ENCODE data around the gene SSR4.
A peak's percentile ranks its signal among the peaks of the same experiment; 100 is the strongest.
"Not testable (repeated sequence)": the region's sequence is repeated elsewhere in the genome, so short reads cannot be mapped to it uniquely, and the experiment has no call there.

Gene SSR4

DNA sequence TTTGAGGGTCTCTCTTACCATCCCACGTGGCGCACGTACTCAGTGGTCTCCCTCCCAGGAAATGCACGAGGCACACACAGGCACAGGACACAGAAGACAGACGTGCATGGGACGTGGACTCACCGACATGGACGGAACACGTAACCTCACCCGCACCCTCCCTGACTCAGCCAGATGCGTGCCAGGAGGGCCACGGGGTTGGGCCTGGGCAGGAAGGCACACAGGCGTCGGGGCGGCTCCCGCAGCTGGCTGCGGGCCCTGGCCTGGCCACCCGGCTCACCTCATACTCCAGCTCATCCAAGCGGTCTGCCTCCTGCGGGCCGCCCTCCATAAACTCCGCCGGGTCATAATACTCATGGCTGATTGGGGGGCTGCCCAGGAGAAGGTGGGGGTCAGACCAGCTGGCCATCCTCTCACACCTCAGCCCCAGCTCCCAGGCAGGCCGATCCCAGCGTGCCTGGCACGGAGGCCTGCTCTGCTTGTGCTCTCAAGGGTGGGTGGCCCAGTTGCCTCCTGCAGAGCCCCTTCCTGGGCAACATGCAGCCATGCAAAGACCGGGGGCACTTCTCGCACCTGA, 12.6 kb downstream of the SSR4 start:
- no peak for DNase-seq

DNA sequence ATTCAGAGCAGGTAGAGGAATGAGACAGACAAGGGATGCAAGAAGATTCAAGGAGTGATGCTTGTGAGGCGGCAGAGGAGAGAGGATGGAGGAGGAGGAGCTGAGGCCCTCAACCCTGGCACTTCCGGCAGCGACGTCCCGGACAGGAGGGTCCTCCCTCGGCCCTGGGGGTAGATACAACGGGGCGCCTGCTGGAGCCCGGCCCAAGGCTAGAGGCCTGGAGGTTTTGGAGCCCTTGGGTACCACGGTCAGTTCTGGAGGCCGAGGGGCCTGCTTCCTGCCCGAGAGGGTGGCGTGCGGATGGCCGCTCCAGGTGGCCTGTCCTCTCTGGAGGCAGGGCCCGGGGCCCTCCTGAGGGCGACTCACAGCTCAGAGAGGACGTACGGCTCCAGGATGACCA, 13.5 kb downstream of the SSR4 start:
- no peak for DNase-seq

DNA sequence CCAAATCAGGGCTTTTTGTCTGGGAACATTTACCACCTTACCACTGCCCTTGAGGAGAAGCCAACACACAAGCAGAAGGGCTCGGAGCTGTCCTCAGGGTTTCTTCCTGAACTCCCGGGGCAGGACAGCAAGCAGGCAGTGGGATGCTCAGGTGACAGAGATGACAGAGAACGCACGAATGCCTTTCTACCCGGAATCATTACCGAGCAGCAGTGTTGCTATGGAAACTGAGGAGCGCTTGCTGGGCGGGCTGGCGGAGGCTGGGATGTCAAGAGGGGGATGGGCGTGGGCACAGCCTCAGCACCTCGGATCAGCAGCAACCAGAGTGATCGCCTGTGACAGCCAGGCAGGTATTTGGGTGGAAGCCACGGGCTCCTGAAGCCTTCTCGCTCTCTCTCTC, 17.8 kb downstream of the SSR4 start:
- peak in 1 of 2 experiments; percentile 35 for DNase-seq

DNA sequence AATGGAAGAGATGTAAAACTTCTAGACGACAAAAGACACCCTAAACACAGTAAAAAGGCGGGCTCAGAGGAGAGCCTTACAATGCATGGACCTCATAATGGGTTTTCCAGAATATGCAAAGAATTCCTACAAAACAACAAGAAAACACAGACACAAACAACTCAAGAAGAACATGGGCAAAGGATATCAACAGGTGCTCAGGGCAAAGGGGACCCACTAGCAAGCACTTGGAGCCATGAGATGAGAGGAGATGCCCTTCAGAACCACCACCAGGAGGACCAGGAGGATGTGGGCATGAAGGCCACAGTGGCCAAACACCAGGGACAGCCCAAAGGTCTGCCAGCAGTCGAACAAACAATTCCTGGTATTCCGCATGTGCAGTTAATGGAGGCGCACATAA, 18.7 kb downstream of the SSR4 start:
- DNase-seq = no peak

DNA sequence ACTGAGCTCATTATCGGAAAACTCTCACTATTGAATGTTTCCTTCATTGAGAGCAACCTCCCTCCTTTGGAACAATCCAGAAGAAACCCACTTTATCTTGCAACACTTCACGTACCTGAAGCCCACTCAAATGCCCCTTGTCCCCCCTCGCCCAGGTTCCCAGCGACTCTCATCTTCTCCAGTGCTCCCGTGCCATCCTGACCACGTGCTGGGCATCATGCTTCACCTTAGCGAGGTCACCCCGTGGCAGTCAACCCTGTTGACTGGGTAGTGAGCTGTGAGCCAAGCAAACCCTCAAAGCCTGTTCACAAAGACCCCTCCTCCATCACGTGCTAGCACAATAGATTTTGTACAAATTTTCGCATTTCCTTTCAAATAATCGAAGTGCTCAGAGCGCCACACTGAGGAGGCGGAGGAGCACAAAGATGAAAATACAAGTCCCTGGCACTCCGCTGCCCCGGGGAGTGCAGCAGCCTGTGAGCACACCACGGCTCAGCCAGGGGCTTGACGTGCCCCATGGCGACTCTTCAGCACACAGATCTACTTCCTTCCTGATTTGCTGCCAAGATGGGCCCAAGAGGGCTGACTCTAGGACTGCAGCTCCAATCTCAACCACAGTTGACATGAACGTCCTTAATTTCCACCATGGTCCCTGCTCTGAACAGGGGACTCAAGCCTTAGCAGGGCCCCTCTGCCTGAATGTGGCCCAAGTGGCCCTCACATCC, 20.3 kb downstream of the SSR4 start:
- no peak for DNase-seq

DNA sequence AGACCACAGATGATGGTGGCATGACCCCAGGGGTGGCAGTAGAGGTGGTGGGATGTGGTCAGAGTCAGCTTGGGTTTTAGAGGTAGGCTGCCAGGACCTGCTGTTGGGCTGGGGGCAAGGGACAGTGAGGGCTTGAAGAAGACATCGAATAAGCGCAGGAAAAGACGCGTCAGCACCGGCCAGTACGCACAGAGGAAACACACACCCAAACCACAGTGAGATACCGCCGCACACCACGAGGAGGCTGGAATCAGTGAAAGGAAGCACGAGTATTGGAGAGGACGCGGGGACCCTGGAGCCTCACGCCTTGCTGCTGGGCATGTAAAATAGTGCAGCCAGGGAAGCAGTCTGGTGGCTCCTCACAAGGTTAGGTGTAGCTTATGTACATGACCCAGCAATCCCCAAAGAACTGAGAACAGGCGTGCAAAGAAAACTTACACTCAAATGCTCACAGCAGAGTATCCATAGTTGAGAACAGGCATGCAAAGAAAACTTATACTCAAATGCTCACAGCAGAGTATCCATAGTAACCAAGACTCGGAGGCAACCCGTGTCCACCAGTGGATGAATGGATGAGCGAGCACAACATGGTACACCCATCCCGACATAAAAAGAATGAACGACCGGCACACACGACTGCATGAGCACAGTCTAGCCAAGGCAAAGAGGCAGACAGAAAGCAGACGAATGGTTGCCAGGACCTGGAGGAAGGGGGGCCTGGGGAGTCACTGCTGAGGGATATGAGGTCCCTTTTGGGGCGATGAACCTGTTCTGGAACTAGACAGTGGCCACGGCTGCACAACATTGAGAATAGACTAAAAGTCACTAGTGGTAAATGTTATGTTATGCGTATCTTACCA, 22.6 kb downstream of the SSR4 start:
- DNase-seq = no peak

DNA sequence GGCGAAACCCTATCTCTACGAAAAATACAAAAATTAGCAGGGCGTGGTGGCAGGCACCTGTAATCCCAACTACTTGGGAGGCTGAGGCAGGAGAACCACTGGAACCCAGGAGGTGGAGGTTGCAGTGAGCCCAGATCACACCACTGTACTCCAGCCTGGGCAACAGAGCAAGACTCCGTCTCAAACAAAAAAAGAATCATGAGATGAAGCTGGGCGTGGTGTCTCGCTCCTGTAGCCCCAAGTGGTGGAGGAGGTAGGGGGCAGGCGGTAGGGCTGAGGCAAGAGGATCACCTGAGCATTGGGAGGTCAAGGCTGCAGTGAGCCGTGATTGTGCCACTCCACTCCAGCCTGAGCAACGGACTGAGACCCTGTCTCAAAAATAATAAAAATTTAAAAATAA, 23.6 kb downstream of the SSR4 start:
- not testable (repeated sequence) for DNase-seq

DNA sequence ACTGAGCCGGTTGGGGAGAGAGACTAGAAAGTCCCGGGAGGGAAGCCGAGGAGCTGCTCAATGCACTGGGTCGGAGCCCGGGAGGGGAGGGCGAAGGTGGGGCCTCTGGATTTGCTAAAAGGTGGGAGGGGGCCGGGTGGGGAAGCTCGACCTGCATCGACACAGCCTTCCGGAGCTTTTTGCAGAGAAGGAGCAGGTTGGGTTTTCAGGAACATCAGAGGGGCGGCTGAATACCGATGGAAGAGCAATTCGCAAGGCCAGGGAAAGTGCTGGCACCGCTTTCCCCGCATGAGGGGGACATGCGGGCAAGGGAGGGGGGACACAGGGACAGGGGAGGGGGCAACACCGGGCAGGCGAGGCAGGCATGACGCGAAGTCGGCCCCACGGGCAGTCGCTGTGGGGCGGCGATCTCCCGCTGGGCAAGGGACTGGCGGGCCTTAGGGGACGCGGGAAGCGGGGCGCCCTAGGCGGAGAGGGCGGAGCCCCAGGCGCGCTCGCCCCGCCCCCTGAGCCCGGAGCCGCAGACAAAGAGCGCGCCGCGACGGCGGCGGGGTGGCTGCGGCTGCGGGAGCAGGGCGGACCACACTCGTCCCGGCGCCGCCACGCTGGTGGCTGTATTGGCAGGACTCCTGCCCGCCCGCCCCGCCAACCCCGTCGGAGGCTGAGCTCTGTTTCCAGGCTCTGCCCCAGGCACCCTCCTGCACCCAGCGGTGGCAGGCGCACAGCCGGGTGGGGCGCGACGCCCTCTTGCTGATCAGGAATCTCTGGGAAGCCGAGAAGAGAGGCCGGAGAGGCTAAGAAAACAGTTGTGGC, 24.3 kb downstream of the SSR4 start:
- peak; percentile 43 to 46 for DNase-seq

DNA sequence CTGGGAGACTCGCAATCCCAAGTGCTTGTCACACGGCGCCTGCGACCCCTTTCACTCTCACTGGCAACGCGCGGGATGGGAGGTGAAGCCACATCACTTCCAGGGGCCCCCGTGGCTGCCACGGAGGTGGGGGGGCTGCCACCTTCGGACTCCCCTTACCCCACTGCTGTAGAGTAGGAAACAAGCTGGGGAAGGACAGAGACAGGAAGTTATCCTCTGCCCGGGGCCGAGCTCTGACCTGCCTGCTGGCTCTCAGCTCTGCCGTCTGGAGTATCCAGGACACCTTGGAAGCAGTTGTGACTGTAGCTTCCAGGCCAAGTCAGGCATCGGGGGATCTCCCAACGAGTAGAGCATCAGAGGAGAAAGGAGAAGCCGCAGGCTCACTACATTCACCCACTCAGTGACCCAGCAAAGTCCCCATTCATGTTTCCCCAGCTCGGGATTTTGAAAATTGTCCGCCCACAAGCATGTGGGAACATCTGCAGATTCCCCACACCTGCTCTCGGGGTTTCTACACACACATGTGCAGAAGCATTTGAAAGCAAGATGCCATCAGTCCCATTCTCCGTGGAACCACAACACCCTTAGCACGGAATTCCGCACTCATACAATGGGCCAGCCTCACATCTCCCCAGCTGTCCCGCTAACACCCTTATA, 25.0 kb downstream of the SSR4 start:
- no peak for DNase-seq

DNA sequence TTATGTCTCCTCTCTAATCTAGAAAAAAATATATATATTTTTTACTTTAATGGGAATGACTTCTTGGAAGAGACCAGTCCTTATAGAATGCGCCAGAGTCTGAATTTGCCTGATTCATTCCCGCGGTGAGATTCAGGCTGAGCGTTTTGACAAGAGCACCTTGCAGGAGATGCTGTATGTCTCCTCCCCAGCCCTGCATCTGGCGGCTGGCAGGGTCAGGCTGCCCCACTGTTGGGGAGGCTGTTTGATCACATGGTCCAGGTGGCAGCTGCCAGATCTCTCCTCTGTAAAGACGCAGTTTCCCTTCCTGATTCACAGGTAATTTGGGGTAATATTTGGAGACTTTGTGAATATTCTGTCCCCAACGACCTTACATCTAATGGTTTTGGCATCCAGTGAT, 26.1 kb downstream of the SSR4 start:
- no peak for DNase-seq

DNA sequence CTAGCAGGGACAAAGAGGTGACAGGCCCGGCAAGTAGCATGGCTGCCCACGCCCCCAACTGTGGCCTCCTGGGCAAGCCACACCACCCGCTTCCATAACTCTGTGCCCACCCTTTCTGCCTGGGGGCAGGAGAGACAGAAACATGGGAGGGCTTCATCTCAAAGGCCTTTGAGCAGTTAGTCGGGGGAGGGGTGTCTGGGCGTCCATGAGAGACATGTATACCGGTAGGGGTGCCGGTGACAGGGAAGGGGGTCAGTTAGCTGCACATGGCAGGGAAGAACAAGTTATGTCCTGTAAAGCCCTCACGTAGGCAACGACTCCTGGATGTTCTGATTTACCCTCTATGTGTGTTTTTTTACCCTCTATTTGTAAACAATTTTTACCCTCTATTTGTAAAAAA, 26.6 kb downstream of the SSR4 start:
- no peak for DNase-seq

DNA sequence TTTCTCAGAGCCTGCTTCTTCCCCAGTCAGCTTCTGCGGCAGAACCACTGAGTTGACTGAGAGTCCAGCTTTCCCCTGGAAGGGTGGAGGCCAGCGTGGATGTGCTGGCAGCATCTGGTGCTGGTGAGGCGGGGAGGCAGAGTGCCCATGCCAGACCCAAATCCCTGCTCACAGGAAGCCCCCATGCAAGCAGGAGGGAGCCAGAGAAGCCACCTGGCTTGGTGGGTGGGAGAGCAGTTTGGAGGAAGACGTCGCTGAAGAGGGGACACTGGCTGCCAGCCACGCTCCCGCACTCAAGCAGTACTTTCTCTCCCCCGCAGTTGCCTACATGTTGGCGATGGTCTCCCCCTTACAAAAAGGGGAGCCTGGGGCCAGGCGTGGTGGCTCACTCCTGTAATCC, 29.9 kb downstream of the SSR4 start:
- DNase-seq = no peak

DNA sequence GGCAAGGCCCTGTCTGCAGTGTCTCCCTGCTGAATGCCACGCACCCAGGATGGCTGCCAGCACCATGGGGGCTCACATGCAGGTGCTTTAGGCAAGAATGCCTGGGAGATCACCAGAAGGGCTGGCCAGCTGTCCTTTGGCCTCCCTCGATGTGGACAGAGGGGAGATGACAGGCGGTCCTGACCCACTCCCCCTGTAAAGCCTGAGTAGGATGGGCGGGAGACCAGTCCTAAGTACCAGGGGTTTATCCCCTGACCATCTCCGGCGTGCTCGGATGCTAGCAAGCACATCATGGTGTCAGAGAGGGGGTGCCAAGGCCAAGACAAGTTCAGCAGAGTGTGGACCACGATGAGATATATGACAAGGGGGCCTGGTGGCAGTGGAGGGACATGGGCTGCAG, 30.6 kb downstream of the SSR4 start:
- no peak for DNase-seq

DNA sequence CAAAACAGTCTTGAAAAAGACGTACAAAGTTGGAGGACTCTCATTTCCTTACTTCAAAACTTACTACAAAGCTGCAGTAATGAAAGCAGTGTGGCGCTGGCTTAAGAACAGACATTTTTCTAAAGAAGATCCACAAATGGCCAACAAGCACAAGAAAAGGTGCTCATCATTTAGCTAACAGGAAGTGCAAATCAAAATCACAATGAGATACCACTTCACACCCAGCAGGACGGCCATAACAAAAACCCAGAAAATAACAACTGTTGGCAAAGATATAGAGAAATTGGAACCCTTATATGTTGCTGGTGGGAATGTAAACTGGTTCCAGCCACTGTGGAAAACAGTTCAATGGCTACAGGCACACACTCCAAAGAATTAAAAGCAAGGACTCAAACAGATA, 32.5 kb downstream of the SSR4 start:
- no peak for DNase-seq

DNA sequence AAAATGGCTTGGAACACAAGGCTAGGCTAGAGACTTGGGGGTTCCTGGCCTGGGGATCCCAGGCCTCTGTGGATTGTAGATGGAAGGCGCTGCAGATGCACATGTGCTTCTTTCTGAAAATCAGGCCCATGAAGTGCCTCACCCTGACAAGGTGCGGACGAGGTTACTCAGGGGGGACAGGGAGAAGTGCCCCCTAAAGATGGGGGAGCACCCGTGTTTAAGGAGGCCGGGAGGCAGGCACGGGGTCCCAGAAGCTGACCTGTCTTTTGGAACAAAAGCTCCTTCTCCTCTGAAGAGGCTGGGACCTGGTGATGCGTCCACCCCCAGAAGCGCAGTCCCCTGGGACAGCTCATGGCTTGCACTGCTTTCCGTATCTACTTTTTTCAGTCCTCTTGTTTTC, 33.4 kb downstream of the SSR4 start:
- no peak for DNase-seq

DNA sequence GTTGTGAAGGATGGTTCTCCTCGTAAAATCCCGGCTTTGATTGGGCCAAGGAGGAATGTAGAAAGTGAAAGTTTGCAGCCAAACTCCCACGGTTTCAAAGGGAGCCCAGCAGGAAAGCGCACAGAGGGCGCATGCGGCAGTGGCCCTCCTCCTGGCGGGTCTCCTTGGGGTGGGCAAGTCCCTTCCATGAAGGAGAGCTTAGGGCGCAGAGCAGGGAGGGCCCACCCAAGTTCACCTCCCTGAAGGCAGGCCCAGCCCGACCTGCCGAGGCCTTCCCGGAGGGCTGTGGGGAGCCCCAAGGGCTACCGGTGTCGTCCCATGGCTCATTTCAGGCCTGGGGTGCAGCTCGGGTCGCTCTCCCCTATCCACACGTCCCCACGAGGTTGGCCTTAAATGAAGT, 33.8 kb downstream of the SSR4 start:
- no peak for DNase-seq

DNA sequence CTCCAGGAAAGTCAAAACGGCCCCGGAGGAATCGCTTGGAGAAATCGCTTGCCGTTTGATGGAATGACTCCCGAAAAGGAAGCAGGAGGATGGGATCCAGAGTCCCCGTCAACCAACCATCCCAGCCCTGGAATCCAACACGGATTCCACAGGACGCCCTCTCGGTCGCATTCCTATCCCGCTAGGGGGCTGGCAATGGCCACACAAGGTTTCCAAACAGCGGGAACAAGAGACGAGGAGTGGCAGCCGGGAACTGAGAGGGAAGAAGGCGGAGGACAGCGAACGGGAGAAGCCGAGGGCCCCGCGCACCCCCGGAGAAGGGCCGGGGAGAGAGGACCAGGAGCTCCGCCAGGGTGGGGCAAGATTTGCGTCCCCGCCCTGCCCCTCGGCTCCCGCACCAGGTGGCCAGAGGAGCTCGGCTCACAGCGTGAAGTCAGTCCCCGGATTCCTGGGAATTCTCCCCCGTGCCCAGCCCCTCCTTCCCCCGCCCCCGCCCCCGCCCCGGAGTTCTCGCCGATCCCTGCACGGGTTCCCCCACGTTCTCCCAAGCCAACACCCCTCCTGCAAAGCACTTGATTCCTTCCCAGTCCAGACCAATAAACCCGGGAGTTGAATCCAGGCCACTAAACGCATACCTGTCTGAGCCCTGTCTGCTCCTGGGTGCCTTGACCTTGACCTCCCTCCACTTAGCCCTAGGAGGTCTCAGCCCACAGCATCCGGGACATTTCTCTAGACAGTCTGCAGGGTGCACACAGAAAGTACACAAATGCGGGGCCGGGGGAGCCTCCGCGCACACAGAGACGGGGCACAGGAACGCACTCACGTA, 34.5 kb downstream of the SSR4 start:
- no peak for DNase-seq

DNA sequence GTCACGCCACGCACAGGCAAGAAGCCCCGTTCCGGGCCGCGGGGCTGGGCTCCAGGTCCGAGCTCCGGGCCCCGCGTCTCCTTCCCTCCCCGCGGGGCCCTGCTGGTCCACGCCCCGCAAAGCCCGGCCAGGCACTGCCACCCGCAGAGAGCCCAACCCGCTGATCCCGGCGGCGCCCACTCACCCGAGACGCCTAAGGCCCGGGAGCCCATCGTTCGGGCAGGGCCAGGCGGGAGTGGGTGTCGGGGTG, 35.0 kb downstream of the SSR4 start:
- no peak for DNase-seq

DNA sequence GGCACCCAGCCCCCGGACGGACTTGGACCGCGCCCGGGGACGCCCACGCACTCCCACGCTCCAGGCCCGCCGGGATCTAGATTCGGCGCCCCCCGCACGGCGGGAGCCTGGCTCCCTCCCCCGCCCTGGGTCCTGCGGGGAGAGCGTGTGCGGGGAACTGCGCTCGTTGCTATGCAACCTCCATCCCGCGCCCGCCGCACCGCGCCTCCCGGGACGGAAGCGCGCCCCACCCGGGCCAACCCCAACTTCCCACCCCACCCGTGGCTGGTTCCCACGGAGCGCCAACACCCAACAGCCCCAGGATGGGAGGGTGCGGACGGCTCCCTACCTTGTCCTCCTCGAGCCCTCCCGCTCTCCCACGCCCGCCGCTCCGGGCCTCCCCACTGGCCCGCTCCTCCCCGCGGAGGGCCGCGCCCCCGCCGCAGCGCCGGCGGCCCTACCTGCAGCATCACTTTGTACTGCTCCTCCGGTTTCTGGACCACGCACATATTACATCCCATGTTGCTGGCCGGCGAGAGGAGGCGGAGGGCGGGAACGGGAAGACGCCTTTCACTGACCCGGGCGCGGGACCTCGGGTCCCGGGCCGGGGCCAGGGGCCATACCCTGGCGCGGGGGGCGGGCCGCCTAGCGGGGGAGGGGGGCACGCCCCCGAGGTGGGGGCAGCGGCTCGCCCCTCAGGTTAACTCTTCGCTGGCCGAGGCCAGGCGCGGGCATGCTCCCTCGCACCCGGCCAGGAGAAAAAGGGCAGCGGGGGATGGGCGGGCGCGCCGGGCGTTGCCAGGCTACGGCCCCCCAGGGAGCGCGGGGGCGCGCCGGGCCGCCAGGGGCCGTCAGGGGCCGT, 35.6 kb downstream of the SSR4 start, which contains the start of gene PDZD4:
Gene PDZD4, minus strand, starts transcription at position 746 of the 841 bp plus-strand sequence. Its CDS starts 246 bp downstream, at position 500.
- no peak for DNase-seq

DNA sequence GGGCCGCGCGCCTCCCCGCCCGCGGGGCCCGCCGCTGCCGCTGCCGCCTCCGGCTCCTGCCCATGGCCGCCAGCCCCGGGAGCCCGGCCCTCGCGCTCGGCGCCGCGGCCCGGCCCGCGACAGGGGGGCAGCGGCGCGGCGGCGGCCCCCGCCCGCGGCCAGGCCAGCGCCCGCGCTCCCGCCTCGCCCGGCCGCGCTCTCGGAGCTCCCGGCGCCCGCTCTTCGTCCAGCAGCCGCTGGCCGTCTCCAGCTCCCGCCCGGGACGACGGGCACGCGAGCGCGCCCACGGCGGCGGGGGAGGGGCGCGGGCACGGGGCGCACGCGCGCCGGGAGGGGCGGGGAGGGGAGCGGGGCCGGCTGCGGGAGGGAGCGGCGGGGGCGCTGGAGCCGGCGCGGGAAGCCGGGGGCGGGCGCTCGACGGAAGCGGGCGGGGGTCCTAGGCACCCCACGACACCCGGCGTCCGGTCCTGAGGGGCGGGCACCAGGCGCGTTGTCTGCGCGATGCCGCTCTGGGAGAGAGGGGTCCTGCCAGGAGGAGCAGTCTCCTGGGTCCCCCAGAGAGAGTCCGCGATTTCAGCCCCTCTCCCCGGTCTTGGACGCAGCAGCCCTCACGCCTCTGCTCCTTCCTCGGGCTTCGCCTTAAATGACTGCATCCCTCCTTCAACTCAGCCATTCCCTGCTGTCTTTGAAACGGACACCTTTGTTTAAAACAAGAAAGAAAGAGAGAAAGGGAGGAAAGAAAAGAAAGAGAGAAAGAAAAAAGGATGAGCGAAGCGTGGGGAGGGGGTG, 36.4 kb downstream of the SSR4 start:
- no peak for DNase-seq

Data from NCI-H187 (cell line).